ENCODE data around the gene LAMA2.

DNA sequence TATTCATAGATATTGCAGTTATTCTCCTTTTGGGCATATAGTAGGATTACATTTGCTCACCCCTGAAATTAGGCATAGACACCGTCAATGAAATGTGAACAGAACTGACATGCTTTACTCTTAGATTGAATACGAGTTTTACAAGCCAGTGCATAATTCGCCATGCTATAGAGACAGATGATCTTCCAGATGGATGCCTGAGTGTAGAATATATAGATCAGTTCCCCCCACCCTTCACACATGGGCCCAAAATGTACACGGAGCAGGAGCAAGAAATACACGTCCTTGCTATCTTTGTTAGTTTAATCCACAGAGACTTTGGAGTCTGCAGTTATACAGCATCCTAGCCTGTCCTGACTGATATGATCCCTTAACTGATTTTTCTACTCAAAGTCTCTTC, 47.4 kb downstream of the LAMA2 start:
- TF ChIP-seq CTCF (conservative IDR thresholded peaks at IDR 0.05 in 1 of 2, IDR thresholded peaks at IDR 0.05 in 1 of 2; ENCODE audit: low read depth in 1 of 2, low read length in 2 of 2) (no peak), EZH2 (IDR thresholded peaks at IDR 0.05; ENCODE audit: low read length, missing control alignments) (no peak)

Measured in fibroblast of lung (primary cell).